K562 (cell line): ENCODE measurements around the gene SNAPC2. TPM values are rescaled to one million over a fixed set of nuclear protein-coding genes. Genes with fewer than 3 reads are reported as not detected.

Experiments used
- ADNP ChIP-seq: fragments of 200-800 bp; sonication (Bioruptor generic); IDR thresholded peaks from 2 replicates; pipeline ENCODE4 v1.6.1; 2016; ENCODE audit warnings: missing genetic modification characterization, missing compliant biosample characterization
- KHSRP ChIP-seq: fragments of 450-650 bp; IDR thresholded peaks from 2 replicates; pipeline ENCODE4 v1.6.1; 2017
- PRDM10 ChIP-seq: fragments of 450-650 bp; IDR thresholded peaks from 2 replicates; pipeline ENCODE4 v1.6.1; 2018; ENCODE audit not compliant: partially characterized antibody
- SAFB2 ChIP-seq: fragments of 200-400 bp; formaldehyde crosslinking; IDR thresholded peaks from 2 replicates; pipeline ENCODE4 v1.6.1; 2018; ENCODE audit warnings: borderline replicate concordance, low read length, low read depth, moderate library complexity; ENCODE audit not compliant: severe bottlenecking
- SMARCE1 ChIP-seq: fragments of 450-650 bp; IDR thresholded peaks from 2 replicates; pipeline ENCODE4 v1.7.1; 2016; ENCODE audit warnings: mild to moderate bottlenecking
- TOE1 ChIP-seq, 2 experiments: fragments of 450-650 bp in 1 of 2; sonication (generic) in 1 of 2; formaldehyde crosslinking in 1 of 2; IDR thresholded peaks; 2 replicates each; pipeline versions ENCODE4 v1.7.1 to v1.8.0; 2016 to 2022; ENCODE audit warnings: borderline replicate concordance in 2 of 2, mild to moderate bottlenecking in 2 of 2, antibody characterized with exemption in 1 of 2, inconsistent platforms in 1 of 2, low read depth in 1 of 2, missing genetic modification reagents in 1 of 2, moderate library complexity in 1 of 2
- USF1 ChIP-seq: sonication (generic); formaldehyde crosslinking; IDR thresholded peaks from 2 replicates; pipeline ENCODE4 v1.9.0; 2022; ENCODE audit warnings: mild to moderate bottlenecking, missing genetic modification reagents
- ZFP30 ChIP-seq: fragments of 250-450 bp; sonication (Bioruptor Pico); IDR thresholded peaks from 2 replicates; pipeline ENCODE4 v1.8.0; 2022; ENCODE audit warnings: moderate library complexity, mild to moderate bottlenecking, inconsistent platforms, borderline replicate concordance
- ZFP91 ChIP-seq: sonication (generic); formaldehyde crosslinking; IDR thresholded peaks from 2 replicates; pipeline ENCODE4 v1.8.0; 2022; ENCODE audit warnings: mild to moderate bottlenecking, missing genetic modification reagents
- ZNF232 ChIP-seq: sonication (generic); formaldehyde crosslinking; IDR thresholded peaks from 2 replicates; pipeline ENCODE4 v1.8.0; 2022; ENCODE audit warnings: mild to moderate bottlenecking, missing genetic modification reagents
- polyA plus RNA-seq, 8 experiments: library from polyadenylated mRNA; depleted of rRNA in 4 of 8; stranded (reverse) in 5 of 8; unstranded in 3 of 8; fragments of >200 nt; fragmentation: Nextera tagmentation in 2 of 8; fragmentation: Illumina TruSeq in 1 of 8; extraction: Ambion mirVana in 2 of 8; extraction: Trizol in 1 of 8; gene quantifications; 2 replicates each; pipeline versions ENCODE4 v1.2.1 to v1.2.3, GENCODE V29; 2011 to 2014; ENCODE audit warnings: inconsistent platforms in 1 of 8, missing spikeins in 1 of 8
- total RNA-seq, 7 experiments: library from RNA; depleted of rRNA in 6 of 7; stranded (reverse); fragments of >200 nt in 6 of 7; fragmentation: Illumina TruSeq in 2 of 7; extraction: Trizol in 2 of 7; gene quantifications; 2 replicates each; pipeline versions ENCODE4 v1.2.1 to v1.2.3, GENCODE V29; 2011 to 2021; ENCODE audit warnings: low replicate concordance in 1 of 7
- TF ChIP-seq, protein P1 (sequence below): fragments of 450-650 bp; IDR thresholded peaks from 2 replicates; pipeline ENCODE4 v1.6.1; 2016; ENCODE audit warnings: low read depth

SNAPC2 gene
- total and polyA plus RNA-seq, 9 of the 15 experiments (the other 6 are each of a cell fraction or from before 2014, with no cell fraction given): 0.59 to 45.1 (median 15.3) TPM

DNA sequence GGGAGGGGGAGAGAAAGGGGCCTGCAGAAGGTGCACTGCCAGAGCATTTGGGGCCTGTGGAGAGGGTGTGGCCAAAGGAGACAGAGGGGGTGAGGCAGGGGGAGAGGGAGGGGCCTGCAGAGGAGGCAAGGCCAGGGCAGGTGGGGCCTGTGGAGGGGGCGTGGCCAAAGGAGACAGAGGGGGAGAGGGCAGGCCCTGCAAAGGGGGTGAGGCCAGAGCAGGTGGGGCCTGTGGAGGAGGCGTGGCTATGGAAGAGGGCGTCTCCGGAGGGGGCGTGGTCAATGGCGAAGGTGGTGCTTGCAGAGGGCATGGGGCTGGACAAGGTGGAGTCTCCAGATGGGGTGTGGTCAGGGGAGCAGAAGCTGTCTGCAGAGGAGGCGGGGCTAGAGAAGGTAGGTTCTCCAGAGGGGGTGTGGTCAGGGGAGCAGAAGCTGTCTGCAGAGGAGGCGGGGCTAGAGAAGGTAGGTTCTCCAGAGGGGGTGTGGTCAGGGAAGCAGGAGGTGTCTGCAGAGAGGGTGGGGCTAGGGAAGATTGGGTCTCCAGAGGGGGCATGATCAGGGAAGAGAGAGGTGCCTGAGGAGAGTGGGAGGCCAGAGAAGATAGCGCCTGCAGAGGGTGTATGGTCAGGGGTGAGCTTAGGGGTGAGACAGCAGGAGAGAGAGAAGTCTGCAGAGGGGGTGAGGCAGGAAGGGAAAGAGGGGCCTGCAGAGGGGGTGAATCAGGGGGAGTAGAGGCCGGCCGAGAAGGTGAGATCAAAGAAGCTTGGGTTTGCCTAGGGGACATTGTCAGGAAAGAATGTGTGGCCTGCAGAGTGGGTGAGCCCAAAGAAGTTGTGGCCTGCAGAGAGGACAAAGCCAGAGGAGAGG, 49.3 kb upstream of the SNAPC2 start (continued):
- TF ChIP-seq, protein P1, sequence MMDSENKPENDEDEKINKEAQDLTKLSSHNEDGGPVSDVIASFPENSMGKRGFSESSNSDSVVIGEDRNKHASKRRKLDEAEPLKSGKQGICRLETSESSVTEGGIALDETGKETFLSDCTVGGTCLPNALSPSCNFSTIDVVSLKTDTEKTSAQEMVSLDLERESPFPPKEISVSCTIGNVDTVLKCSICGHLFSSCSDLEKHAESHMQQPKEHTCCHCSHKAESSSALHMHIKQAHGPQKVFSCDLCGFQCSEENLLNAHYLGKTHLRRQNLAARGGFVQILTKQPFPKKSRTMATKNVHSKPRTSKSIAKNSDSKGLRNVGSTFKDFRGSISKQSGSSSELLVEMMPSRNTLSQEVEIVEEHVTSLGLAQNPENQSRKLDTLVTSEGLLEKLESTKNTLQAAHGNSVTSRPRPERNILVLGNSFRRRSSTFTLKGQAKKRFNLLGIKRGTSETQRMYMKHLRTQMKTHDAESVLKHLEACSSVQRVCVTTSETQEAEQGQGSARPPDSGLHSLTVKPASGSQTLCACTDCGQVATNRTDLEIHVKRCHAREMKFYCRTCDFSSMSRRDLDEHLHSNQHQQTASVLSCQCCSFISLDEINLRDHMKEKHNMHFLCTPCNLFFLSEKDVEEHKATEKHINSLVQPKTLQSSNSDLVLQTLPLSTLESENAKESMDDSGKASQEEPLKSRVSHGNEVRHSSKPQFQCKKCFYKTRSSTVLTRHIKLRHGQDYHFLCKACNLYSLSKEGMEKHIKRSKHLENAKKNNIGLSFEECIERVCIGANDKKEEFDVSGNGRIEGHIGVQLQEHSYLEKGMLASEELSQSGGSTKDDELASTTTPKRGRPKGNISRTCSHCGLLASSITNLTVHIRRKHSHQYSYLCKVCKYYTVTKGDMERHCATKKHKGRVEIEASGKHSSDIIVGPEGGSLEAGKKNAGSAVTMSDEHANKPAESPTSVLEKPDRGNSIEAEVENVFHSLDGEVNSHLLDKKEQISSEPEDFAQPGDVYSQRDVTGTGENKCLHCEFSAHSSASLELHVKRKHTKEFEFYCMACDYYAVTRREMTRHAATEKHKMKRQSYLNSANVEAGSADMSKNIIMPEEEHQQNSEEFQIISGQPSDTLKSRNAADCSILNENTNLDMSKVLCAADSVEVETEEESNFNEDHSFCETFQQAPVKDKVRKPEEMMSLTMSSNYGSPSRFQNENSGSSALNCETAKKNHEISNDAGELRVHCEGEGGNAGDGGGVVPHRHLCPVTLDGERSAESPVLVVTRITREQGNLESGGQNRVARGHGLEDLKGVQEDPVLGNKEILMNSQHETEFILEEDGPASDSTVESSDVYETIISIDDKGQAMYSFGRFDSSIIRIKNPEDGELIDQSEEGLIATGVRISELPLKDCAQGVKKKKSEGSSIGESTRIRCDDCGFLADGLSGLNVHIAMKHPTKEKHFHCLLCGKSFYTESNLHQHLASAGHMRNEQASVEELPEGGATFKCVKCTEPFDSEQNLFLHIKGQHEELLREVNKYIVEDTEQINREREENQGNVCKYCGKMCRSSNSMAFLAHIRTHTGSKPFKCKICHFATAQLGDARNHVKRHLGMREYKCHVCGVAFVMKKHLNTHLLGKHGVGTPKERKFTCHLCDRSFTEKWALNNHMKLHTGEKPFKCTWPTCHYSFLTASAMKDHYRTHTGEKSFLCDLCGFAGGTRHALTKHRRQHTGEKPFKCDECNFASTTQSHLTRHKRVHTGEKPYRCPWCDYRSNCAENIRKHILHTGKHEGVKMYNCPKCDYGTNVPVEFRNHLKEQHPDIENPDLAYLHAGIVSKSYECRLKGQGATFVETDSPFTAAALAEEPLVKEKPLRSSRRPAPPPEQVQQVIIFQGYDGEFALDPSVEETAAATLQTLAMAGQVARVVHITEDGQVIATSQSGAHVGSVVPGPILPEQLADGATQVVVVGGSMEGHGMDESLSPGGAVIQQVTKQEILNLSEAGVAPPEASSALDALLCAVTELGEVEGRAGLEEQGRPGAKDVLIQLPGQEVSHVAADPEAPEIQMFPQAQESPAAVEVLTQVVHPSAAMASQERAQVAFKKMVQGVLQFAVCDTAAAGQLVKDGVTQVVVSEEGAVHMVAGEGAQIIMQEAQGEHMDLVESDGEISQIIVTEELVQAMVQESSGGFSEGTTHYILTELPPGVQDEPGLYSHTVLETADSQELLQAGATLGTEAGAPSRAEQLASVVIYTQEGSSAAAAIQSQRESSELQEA: no peak
- TF ChIP-seq KHSRP (no peak), ADNP (tag) (no peak), ZFP91 (no peak), ZFP30 (CRISPR knock-in tag) (no peak), TOE1 (IDR thresholded peaks at IDR 0.05; ENCODE audit: borderline replicate concordance) (no peak; the same call in 1 of the 2 replicates), TOE1 (CRISPR knock-in tag; IDR thresholded peaks at IDR 0.05; ENCODE audit: borderline replicate concordance, low read depth) (no peak), USF1 (peak; percentile 38; the same call in 1 of the 2 replicates), SMARCE1 (peak; percentile 30; the same call in 1 of the 2 replicates), PRDM10 (peak; percentile 52), ZNF232 (no peak), SAFB2 (no peak)
